Nephron (organoid): ENCODE results near the gene TACC2.

Experiments used
- H3K27ac Mint-ChIP-seq, 3 experiments: 2 replicates each; pipeline ENCODE4 v1.8.0; 2020; ENCODE audit warnings: mixed read lengths in 3 of 3, mild to moderate bottlenecking in 2 of 3, moderate library complexity in 1 of 3
- H3K27me3 Mint-ChIP-seq: 2 replicates; pipeline ENCODE4 v1.8.0; 2021; ENCODE audit warnings: low read depth, mild to moderate bottlenecking, moderate library complexity, mixed read lengths
- H3K36me3 Mint-ChIP-seq: 2 replicates; pipeline ENCODE4 v1.8.0; 2020; ENCODE audit warnings: low read depth, mixed read lengths
- H3K4me1 Mint-ChIP-seq: 2 replicates; pipeline ENCODE4 v1.8.0; 2020; ENCODE audit warnings: mixed read lengths
- H3K4me3 Mint-ChIP-seq, 3 experiments: 2 replicates each; pipeline ENCODE4 v1.8.0; 2020; ENCODE audit warnings: mild to moderate bottlenecking in 3 of 3, mixed read lengths in 3 of 3, moderate library complexity in 2 of 3
- H3K9me3 Mint-ChIP-seq: 2 replicates; pipeline ENCODE4 v1.8.0; 2020; ENCODE audit warnings: mixed read lengths
- CTCF ChIP-seq, 3 experiments: fragments of 200-600 bp; sonication (generic); IDR thresholded peaks; one replicate each; pipeline ENCODE4 v1.5.0; 2021; ENCODE audit warnings: antibody characterized with exemption in 3 of 3; ENCODE audit not compliant: unreplicated experiment in 3 of 3

Gene TACC2

GRCh38 chr10:122239578-122240257, 250.8 kb downstream of the TACC2 start:
- Mint-ChIP-seq H3K4me1 (peaks cover 21% of the 10 kb centered on the region), H3K4me3 (no peak overlapping the region), H3K27me3 (no peaks in the 10 kb centered on the region), H3K9me3 (no peaks in the 10 kb centered on the region), H3K36me3 (peaks cover 52% of the 10 kb centered on the region), H3K27ac (no peak overlapping the region)
- no peak for TF ChIP-seq CTCF (IDR thresholded peaks at IDR 0.05; ENCODE audit: unreplicated experiment in 3 of 3)

- Mint-ChIP-seq H3K9me3 (no peaks in the 10 kb centered on the region), H3K36me3 (peaks cover 57% of the 10 kb centered on the region), H3K27ac (no peak overlapping the region), H3K4me3 (no peak overlapping the region), H3K27me3 (no peaks in the 10 kb centered on the region), H3K4me1 (peaks cover 25% of the 10 kb centered on the region)
- TF ChIP-seq CTCF (IDR thresholded peaks at IDR 0.05; ENCODE audit: unreplicated experiment in 3 of 3), result no peak
Observed at GRCh38 chr10:122240401-122240800, 251.4 kb downstream of the TACC2 start.

- H3K4me3 Mint-ChIP-seq, result no peak overlapping the region
- no peaks in the 10 kb centered on the region for H3K9me3 Mint-ChIP-seq
- peaks cover 52% of the 10 kb centered on the region for H3K36me3 Mint-ChIP-seq
- H3K4me1 Mint-ChIP-seq, result peaks cover 16% of the 10 kb centered on the region
- no peak for TF ChIP-seq CTCF (IDR thresholded peaks at IDR 0.05; ENCODE audit: unreplicated experiment in 3 of 3)
- H3K27ac Mint-ChIP-seq, result no peak overlapping the region
- H3K27me3 Mint-ChIP-seq, result no peaks in the 10 kb centered on the region
Observed at GRCh38 chr10:122241836-122242235, 252.9 kb downstream of the TACC2 start.

GRCh38 chr10:122243550-122243949, 254.6 kb downstream of the TACC2 start:
- no peak overlapping the region for H3K27ac Mint-ChIP-seq
- TF ChIP-seq CTCF (IDR thresholded peaks at IDR 0.05; ENCODE audit: unreplicated experiment in 3 of 3), result no peak
- no peaks in the 10 kb centered on the region for H3K27me3 Mint-ChIP-seq
- H3K9me3 Mint-ChIP-seq, result no peaks in the 10 kb centered on the region
- H3K4me1 Mint-ChIP-seq, result peaks cover 16% of the 10 kb centered on the region
- H3K4me3 Mint-ChIP-seq, result no peak overlapping the region
- H3K36me3 Mint-ChIP-seq, result peaks cover 50% of the 10 kb centered on the region

- no peaks in the 10 kb centered on the region for H3K9me3 Mint-ChIP-seq
- H3K36me3 Mint-ChIP-seq, result peaks cover 52% of the 10 kb centered on the region
- H3K4me3 Mint-ChIP-seq, result no peak overlapping the region
- TF ChIP-seq CTCF (IDR thresholded peaks at IDR 0.05; ENCODE audit: unreplicated experiment in 3 of 3), result no peak
- H3K4me1 Mint-ChIP-seq, result peaks cover 16% of the 10 kb centered on the region
- H3K27ac Mint-ChIP-seq, result peak overlapping the region in 2 of 3 experiments; percentile 26 to 38
- H3K27me3 Mint-ChIP-seq, result no peaks in the 10 kb centered on the region
Observed at GRCh38 chr10:122244001-122244975, 255.3 kb downstream of the TACC2 start.
